ENCODE data around the gene MALT1. TPM values are rescaled to one million over a fixed set of nuclear protein-coding genes. Genes with fewer than 3 reads are reported as not detected.

Gene MALT1
- polyA plus RNA-seq, 1 donor from 2014 or later = 51.9 TPM

DNA sequence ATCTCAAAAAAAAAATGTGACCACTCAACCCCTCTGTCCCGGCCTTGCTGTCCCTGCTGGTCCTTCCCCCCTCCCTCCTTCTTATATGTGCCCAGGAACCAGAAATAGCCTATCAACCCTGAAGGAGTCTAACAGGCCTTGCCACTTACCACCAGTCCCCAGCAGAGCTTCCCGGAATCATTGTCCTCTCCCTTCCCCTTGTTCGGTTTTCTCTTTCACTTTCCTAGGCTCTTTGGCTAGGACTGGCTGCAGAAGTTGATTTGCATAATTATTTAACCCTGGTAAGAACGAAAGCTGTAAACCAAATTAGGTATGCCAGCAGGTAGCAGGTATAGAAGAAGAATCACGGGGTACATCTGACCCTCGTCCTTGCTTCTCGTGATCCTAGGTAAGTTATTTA lies 120.8 kb downstream of the MALT1 start:
- Mint-ChIP-seq H3K4me3 (peak overlapping the region; percentile 59 to 95 (median 87)), H3K36me3 (peaks cover 6% of the 10 kb centered on the region), H3K27ac (peak overlapping the region; percentile 12 to 89 (median 36)), H3K9me3 (no peaks in the 10 kb centered on the region), H3K27me3 (no peaks in the 10 kb centered on the region), H3K4me1 (peaks cover 11 to 13% (median 12%) of the 10 kb centered on the region in 3 donors)

DNA sequence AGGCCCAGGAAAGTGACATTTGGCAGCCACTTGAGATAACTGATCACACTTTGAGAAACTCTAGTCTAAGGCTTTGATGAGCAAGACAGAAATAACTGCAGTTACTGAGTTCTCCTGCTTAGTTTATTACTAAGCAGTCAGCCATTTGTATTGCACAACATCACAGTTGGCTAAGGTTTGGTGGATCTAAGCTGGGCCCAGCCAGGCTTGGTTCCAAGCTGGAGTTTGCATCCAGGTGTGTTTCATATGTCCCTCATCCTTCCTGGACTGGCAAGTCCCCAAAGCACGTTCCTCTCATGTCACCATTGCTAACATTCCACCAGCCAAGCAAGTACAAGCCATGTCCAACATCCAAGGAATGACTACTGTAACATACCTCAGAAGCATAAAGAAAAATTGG lies 122.1 kb downstream of the MALT1 start:
- peaks cover 10 to 13% (median 11%) of the 10 kb centered on the region in 3 donors for H3K4me1 Mint-ChIP-seq
- H3K9me3 Mint-ChIP-seq = no peaks in the 10 kb centered on the region
- peak overlapping the region in 1 of 4 donors; percentile 57 for H3K4me3 Mint-ChIP-seq
- H3K36me3 Mint-ChIP-seq = peaks cover 5% of the 10 kb centered on the region
- H3K27ac Mint-ChIP-seq = peak overlapping the region in 1 of 3 donors; percentile 19
- H3K27me3 Mint-ChIP-seq = no peaks in the 10 kb centered on the region

DNA sequence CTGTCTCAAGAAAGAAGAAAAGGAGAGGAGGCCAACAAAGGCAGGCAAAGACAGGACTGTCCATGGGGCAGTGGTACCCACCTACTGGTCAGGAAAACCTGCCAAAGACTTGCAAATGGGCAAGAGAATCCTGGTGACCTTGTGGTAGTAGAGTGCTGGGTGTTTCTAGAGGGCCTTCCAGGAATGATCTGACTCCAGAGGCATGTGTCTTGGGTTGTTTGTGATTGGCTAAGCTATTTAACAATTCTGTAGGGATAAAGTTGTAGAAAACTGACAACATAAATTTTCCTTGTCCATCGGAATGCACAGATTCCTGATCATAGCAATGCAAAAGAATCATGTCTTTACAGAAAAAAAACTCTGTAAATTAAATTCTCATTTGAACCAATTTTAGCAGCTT lies 125.0 kb downstream of the MALT1 start:
- H3K36me3 Mint-ChIP-seq = peaks cover 2% of the 10 kb centered on the region
- H3K9me3 Mint-ChIP-seq = no peaks in the 10 kb centered on the region
- H3K4me3 Mint-ChIP-seq = no peak overlapping the region
- H3K27me3 Mint-ChIP-seq = no peaks in the 10 kb centered on the region
- peaks cover 11 to 18% (median 11%) of the 10 kb centered on the region in 3 donors for H3K4me1 Mint-ChIP-seq
- H3K27ac Mint-ChIP-seq = peak overlapping the region in 1 of 3 donors; percentile 0

DNA sequence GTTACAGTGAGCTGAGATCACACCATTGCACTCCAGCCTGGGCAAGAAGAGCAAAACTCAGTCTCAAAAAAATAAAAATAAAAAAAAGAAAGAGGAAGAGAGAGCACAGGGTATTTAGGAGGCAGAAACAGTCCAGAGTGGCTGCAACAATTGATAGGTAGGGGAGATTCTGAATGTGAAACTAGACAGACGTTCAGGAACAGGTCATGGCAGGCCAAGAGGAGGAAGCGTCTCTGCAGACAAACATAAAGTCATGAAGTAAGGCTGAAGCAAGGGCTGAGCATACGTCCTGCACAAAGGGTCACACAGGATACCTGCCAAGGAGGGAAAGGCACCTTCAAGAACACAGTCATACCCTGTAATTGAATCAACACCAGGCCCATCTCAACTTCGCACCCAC lies 129.3 kb downstream of the MALT1 start:
- H3K27me3 Mint-ChIP-seq = peaks cover 2% of the 10 kb centered on the region
- no peaks in the 10 kb centered on the region for H3K36me3 Mint-ChIP-seq
- H3K9me3 Mint-ChIP-seq = peaks cover 0 to 4% (median 0%) of the 10 kb centered on the region in 3 donors
- peaks cover 4 to 8% (median 5%) of the 10 kb centered on the region in 3 donors for H3K4me1 Mint-ChIP-seq
- peak overlapping the region in 2 of 3 donors; percentile 73 to 79 for H3K27ac Mint-ChIP-seq
- H3K4me3 Mint-ChIP-seq = peak overlapping the region in 2 of 4 donors; percentile 24 to 32

DNA sequence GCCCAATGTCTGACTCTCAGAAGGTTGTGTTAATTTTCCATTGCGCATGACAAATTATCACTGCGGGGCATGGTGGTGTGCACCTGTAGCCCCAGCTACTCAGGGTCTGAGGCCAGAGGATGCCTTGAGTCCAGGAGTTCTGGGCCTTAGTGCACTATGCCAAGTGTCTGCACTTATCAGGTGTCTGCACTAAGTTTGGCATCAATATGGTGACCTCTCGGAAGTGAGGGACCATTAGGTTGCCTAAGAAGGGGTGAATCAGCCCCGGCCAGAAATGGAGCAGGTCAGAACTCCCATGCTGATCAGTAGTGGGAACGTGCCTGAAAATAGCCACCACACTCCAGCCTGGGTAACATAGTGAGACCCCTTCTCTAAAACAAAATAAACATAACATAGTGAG lies 131.7 kb downstream of the MALT1 start:
- Mint-ChIP-seq H3K9me3 (peaks cover 0 to 4% (median 0%) of the 10 kb centered on the region in 3 donors), H3K27me3 (peaks cover 2% of the 10 kb centered on the region), H3K27ac (no peak overlapping the region), H3K4me3 (no peak overlapping the region), H3K4me1 (peaks cover 10 to 14% (median 12%) of the 10 kb centered on the region in 3 donors), H3K36me3 (peaks cover 1% of the 10 kb centered on the region)

DNA sequence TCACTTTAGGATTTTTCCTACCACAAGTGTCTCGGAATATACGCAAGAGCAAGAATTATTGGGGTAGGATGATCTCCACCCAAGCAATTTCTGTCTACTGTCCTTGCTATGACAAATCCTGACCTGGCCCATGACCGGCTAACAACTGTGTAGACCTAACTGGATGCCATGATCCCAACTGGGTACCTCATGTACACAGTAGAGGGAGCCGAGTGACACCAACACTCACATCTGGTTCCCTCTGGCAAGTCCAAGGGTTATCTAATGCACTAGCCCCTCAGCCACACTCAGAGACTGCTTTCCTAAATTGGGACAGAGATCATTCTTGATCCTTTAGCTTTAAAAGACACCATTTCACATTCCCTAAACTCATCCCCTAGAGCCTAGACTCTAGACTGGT lies 132.7 kb downstream of the MALT1 start:
- H3K27ac Mint-ChIP-seq = no peak overlapping the region

More for the DNA sequence above, 132.7 kb downstream of the MALT1 start:
- no peak overlapping the region for H3K4me3 Mint-ChIP-seq
- peaks cover 1% of the 10 kb centered on the region for H3K36me3 Mint-ChIP-seq
- peaks cover 0 to 4% (median 0%) of the 10 kb centered on the region in 3 donors for H3K9me3 Mint-ChIP-seq
- H3K4me1 Mint-ChIP-seq = peaks cover 12 to 14% (median 12%) of the 10 kb centered on the region in 3 donors
- H3K27me3 Mint-ChIP-seq = peaks cover 2% of the 10 kb centered on the region

Other genes with a start within 250 kb of the MALT1 start
- gene ALPK2, start 42.4 kb upstream of the MALT1 start, polyA plus RNA-seq = not detected
- gene ZNF532, start 193.4 kb downstream of the MALT1 start, polyA plus RNA-seq = 14.8 TPM

Measured in IgD-negative memory B cell (primary cell).